ENCODE measurements around the gene MPPED1.

DNA sequence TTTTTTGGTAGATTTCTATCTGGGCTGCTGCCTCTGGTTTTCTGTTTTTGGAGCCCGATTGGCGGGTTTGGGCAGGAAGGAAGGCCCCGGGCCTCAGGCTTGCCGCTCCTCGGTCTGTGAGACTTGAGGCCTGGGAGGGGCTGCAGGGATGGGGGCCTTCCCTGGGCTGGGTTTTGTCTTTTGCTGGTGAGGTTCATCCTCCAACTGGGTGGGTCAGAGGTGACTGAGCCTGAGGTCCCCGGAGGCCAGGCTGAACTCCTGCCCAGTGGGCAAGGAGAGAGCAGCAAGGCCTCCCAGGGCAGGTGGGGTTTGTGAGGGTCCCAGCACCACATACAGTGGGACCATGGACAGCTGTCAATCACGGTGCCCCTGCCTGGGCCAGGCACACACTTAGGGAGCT is 15.0 kb downstream of the MPPED1 start:
- no peak for TF ChIP-seq CTCF (conservative IDR thresholded peaks at IDR 0.05; ENCODE audit: low read depth, low read length)
- TF ChIP-seq EZH2 (IDR thresholded peaks at IDR 0.05; ENCODE audit: borderline replicate concordance, low read depth, low read length, poor library complexity, severe bottlenecking) = no peak

Measured in A673 (cell line).